Parathyroid adenoma (tissue), 2 donors: ENCODE results near the gene ICAM2.

Source experiments
- H2AFZ ChIP-seq: fragments of 300-600 bp; sonication (generic); one replicate; pipeline ENCODE4 v1.7.0; 2017; ENCODE audit warnings: antibody characterized with exemption, mild to moderate bottlenecking
- H3K27ac ChIP-seq: fragments of 300-600 bp; sonication (generic); one replicate; pipeline ENCODE4 v1.7.0; 2017
- H3K27me3 ChIP-seq: fragments of 300-600 bp; sonication (generic); one replicate; pipeline ENCODE4 v1.7.0; 2017; ENCODE audit warnings: low read length; ENCODE audit not compliant: control insufficient read depth, insufficient read depth
- H3K36me3 ChIP-seq: fragments of 300-600 bp; sonication (generic); one replicate; pipeline ENCODE4 v1.7.0; 2017; ENCODE audit warnings: low read length; ENCODE audit not compliant: control insufficient read depth, insufficient read depth
- H3K4me1 ChIP-seq: fragments of 300-600 bp; sonication (generic); one replicate; pipeline ENCODE4 v1.7.0; 2017; ENCODE audit warnings: control low read depth
- H3K4me2 ChIP-seq: fragments of 300-600 bp; sonication (generic); one replicate; pipeline ENCODE4 v1.7.0; 2017; ENCODE audit warnings: low read length
- H3K4me3 ChIP-seq: fragments of 300-600 bp; sonication (generic); one replicate; pipeline ENCODE4 v1.7.0; 2017; ENCODE audit warnings: low read depth, low read length
- H3K79me2 ChIP-seq: fragments of 300-600 bp; sonication (generic); one replicate; pipeline ENCODE4 v1.7.0; 2017; ENCODE audit warnings: control low read depth
- H3K9ac ChIP-seq: fragments of 300-600 bp; sonication (generic); one replicate; pipeline ENCODE4 v1.7.0; 2017; ENCODE audit warnings: mild to moderate bottlenecking
- H3K9me3 ChIP-seq: fragments of 300-600 bp; sonication (generic); one replicate; pipeline ENCODE4 v1.7.0; 2017; ENCODE audit warnings: low read length; ENCODE audit not compliant: control insufficient read depth
- TF ChIP-seq, protein P1 (sequence below): fragments of 300-600 bp; sonication (generic); IDR thresholded peaks from one replicate; pipeline ENCODE4 v1.7.0; 2017; ENCODE audit warnings: antibody characterized with exemption, mild to moderate bottlenecking
- donor health status: primary hyperparathyroidism.

ICAM2 gene

DNA sequence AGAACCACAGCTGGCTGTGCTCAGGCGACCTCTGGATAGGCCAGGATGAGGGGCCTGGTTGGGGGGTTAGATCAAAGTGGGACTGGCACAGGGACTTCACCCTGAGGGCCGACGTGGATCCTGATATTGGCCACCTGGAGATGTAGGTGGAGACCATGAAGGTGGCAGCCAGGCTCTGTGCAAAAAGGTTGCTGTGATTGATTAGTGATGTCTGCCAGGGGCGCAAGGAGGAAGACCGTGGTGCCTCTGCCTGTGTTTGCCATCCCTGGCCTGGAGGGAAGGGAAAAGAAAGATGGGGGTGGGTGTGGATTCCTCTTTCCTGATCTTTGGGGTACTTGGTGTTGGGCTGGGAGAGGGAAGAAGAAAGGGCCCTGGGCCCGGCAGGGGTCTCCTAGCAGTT lies 47.2 kb downstream of the ICAM2 start:
- Histone ChIP-seq H3K4me3 (no peak overlapping the region), H3K79me2 (no peaks in the 10 kb centered on the region), H3K36me3 (no peaks in the 10 kb centered on the region), H2AFZ (no peak overlapping the region), H3K4me2 (no peak overlapping the region), H3K4me1 (peaks cover 3% of the 10 kb centered on the region), H3K9me3 (no peaks in the 10 kb centered on the region), H3K27ac (no peak overlapping the region), H3K9ac (no peak overlapping the region), H3K27me3 (no peaks in the 10 kb centered on the region)
- TF ChIP-seq, protein P1, sequence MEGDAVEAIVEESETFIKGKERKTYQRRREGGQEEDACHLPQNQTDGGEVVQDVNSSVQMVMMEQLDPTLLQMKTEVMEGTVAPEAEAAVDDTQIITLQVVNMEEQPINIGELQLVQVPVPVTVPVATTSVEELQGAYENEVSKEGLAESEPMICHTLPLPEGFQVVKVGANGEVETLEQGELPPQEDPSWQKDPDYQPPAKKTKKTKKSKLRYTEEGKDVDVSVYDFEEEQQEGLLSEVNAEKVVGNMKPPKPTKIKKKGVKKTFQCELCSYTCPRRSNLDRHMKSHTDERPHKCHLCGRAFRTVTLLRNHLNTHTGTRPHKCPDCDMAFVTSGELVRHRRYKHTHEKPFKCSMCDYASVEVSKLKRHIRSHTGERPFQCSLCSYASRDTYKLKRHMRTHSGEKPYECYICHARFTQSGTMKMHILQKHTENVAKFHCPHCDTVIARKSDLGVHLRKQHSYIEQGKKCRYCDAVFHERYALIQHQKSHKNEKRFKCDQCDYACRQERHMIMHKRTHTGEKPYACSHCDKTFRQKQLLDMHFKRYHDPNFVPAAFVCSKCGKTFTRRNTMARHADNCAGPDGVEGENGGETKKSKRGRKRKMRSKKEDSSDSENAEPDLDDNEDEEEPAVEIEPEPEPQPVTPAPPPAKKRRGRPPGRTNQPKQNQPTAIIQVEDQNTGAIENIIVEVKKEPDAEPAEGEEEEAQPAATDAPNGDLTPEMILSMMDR = no peak

DNA sequence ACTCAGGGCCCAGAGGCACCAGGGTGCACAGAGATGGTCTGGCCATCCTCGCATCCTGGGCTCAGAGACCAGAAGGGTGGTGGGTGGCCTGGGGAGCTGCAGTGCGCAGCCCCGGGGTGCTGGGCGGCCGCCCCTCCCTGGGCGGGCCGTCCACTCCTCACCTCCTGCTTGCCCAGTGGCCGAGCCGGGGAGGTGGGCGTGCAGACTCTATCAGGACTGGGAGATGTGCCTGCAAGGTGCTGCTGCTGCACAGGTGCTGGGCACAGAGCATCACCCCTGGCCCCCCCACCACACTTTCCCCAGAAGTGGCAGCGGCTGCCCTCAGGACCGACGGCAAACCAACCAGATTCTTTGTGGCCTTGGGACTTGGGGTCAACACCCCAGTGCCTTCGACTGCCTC lies 47.6 kb downstream of the ICAM2 start, which contains the start of gene SCN4A:
SCN4A (minus strand) TSS at position 123 of the 400 bp plus-strand sequence; CDS start at position 46, 77 bp downstream.
- Histone ChIP-seq H2AFZ (no peak within 1 kb of the TSS), H3K79me2 (no peaks in the 10 kb centered on the region), H3K4me1 (peaks cover 3% of the 10 kb centered on the region), H3K27ac (no peak within 1 kb of the TSS), H3K9ac (no peak within 1 kb of the TSS), H3K36me3 (no peaks in the 10 kb centered on the region), H3K4me2 (no peak within 1 kb of the TSS), H3K27me3 (no peaks in the 10 kb centered on the region), H3K9me3 (no peaks in the 10 kb centered on the region), H3K4me3 (no peak within 1 kb of the TSS)
- TF ChIP-seq, protein P1 = no peak

DNA sequence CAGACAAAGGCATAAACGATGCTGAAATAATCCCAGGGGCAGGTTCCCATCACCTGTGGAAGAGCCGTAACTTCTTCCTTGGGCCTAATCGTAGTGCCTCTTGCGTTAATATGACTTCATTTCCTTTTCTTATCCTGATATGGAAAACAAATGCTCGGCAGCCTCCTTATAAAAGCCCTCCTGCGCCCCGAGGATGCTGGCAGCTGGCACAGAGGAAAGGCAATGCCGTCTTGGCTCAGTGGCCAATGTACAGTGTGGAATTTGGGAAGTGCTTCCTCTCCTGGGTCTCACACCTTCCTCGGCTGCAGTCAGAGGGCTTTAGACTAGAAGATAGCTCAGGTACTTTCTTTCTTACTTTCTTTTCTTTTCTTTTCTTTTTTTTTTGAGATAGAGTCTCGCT lies 51.2 kb downstream of the ICAM2 start:
- Histone ChIP-seq H3K27ac (no peak overlapping the region), H3K4me1 (peaks cover 3% of the 10 kb centered on the region), H3K9me3 (no peaks in the 10 kb centered on the region), H3K27me3 (no peaks in the 10 kb centered on the region), H3K79me2 (no peaks in the 10 kb centered on the region), H3K4me3 (no peak overlapping the region), H2AFZ (no peak overlapping the region), H3K36me3 (no peaks in the 10 kb centered on the region), H3K4me2 (no peak overlapping the region), H3K9ac (no peak overlapping the region)
- TF ChIP-seq, protein P1 = no peak

DNA sequence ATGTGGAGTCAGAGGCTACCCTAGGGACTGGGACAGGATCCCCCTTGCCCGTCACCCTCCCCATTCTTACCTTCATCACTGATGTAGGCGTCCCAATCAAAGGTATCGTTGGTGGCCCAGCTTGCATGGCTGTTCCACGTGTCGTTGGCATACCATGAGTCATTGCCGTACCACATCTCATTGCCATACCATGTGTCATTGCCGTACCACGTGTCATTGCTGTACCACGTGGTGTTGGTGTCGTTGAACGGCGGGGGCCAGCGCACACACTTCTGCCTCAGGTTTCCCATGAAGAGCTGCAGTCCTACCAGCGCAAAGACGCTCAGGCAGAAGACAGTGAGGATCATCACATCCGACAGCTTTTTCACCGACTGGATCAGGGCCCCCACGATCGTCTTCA lies 52.5 kb downstream of the ICAM2 start:
- TF ChIP-seq, protein P1 = no peak
- Histone ChIP-seq H2AFZ (no peak overlapping the region), H3K27me3 (no peaks in the 10 kb centered on the region)

DNA sequence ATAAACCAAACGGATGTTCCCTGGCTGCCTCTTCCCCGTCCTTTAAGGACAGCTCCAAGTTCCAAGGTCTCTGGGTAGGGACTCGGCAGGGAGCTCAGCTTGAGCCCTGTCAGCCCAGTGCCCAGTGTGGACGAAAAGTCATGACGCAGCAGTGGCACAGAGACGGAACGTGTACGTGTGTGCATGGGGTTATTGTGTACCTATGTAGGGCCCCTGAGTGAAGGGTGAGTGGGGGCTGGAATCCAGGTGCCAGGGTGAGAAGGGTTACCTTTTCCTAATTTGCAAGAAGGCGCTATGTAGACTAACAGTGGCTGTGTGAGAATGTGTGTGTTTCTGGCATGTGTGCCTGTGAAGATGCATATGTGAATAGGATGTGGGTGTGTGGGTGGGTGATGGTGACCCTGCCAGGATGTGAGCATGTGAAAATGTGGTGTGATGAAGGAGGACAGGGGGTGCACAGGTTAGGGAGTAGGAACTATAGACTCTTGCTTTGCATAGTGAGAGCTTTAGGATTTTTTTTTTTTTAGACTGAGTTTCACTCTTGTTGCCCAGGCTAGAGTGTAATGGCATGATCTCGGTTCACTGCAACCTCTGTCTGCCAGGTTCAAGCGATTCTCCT lies 53.7 kb downstream of the ICAM2 start:
- H3K4me1 ChIP-seq = no peaks in the 10 kb centered on the region
- no peak overlapping the region for H3K27ac ChIP-seq
- H3K4me2 ChIP-seq = no peak overlapping the region
- no peak overlapping the region for H3K9ac ChIP-seq
- H3K9me3 ChIP-seq = no peaks in the 10 kb centered on the region
- H3K27me3 ChIP-seq = no peaks in the 10 kb centered on the region
- H3K4me3 ChIP-seq = no peak overlapping the region
- no peaks in the 10 kb centered on the region for H3K79me2 ChIP-seq
- no peaks in the 10 kb centered on the region for H3K36me3 ChIP-seq
- no peak overlapping the region for H2AFZ ChIP-seq
- TF ChIP-seq, protein P1 = no peak

More for the DNA sequence above, 52.5 kb downstream of the ICAM2 start:
- no peak overlapping the region for H3K27ac ChIP-seq
- H3K79me2 ChIP-seq = no peaks in the 10 kb centered on the region
- H3K9me3 ChIP-seq = no peaks in the 10 kb centered on the region
- H3K4me2 ChIP-seq = no peak overlapping the region
- H3K9ac ChIP-seq = no peak overlapping the region
- no peaks in the 10 kb centered on the region for H3K4me1 ChIP-seq
- no peak overlapping the region for H3K4me3 ChIP-seq
- H3K36me3 ChIP-seq = no peaks in the 10 kb centered on the region
